HepG2 (cell line): ENCODE data around the gene ZNF853. TPM values are rescaled to one million over a fixed set of nuclear protein-coding genes. Genes with fewer than 3 reads are reported as not detected.

ENCODE experiments used
- ATF1 ChIP-seq: IDR thresholded peaks from 2 replicates; pipeline ENCODE4 v1.6.1; 2016; ENCODE audit warnings: mild to moderate bottlenecking, control low read depth
- CEBPG ChIP-seq: IDR thresholded peaks from 2 replicates; pipeline ENCODE4 v1.6.1; 2016
- DPF2 ChIP-seq: sonication (generic); formaldehyde crosslinking; IDR thresholded peaks from 2 replicates; pipeline ENCODE4 v1.4.0; 2020; ENCODE audit warnings: mild to moderate bottlenecking, low read depth, missing genetic modification reagents, borderline replicate concordance
- NCOA2 ChIP-seq: sonication (generic); formaldehyde crosslinking; IDR thresholded peaks from 2 replicates; pipeline ENCODE4 v1.8.0; 2022; ENCODE audit warnings: inconsistent platforms
- NFATC3 ChIP-seq: sonication (generic); formaldehyde crosslinking; IDR thresholded peaks from 2 replicates; pipeline ENCODE4 v1.5.1; 2020; ENCODE audit warnings: mild to moderate bottlenecking, missing genetic modification reagents
- SKI ChIP-seq: fragments of 450-650 bp; IDR thresholded peaks from one replicate; pipeline ENCODE4 v1.6.1; 2018; ENCODE audit warnings: mild to moderate bottlenecking; ENCODE audit not compliant: partially characterized antibody
- SNAI1 ChIP-seq: sonication (generic); formaldehyde crosslinking; IDR thresholded peaks from 2 replicates; pipeline ENCODE4 v1.5.0; 2020; ENCODE audit warnings: mild to moderate bottlenecking, missing genetic modification reagents, borderline replicate concordance
- SOX5 ChIP-seq: IDR thresholded peaks from 2 replicates; pipeline ENCODE4 v1.6.1; 2016; ENCODE audit warnings: borderline replicate concordance
- SPEN ChIP-seq: sonication (generic); formaldehyde crosslinking; IDR thresholded peaks from 2 replicates; pipeline ENCODE4 v1.5.1; 2020; ENCODE audit warnings: low read depth, mild to moderate bottlenecking, missing genetic modification reagents
- TBX3 ChIP-seq: fragments of 450-650 bp; IDR thresholded peaks from 2 replicates; pipeline ENCODE4 v1.6.1; 2017; ENCODE audit warnings: antibody characterized with exemption, mild to moderate bottlenecking, inconsistent platforms, borderline replicate concordance
- ZNF563 ChIP-seq: sonication (generic); formaldehyde crosslinking; IDR thresholded peaks from 2 replicates; pipeline ENCODE4 v1.8.0; 2022; ENCODE audit warnings: mild to moderate bottlenecking, moderate library complexity, missing genetic modification reagents
- ZNF766 ChIP-seq: sonication (generic); formaldehyde crosslinking; IDR thresholded peaks from 2 replicates; pipeline ENCODE4 v1.5.0; 2020; ENCODE audit warnings: missing genetic modification reagents, borderline replicate concordance
- polyA plus RNA-seq, 8 experiments: library from polyadenylated mRNA; depleted of rRNA in 3 of 8; stranded (reverse) in 7 of 8; unstranded in 1 of 8; fragments of >200 nt; fragmentation: Illumina TruSeq in 4 of 8; extraction: Trizol in 4 of 8; gene quantifications; 2 replicates each; pipeline versions ENCODE4 v1.2.1 to v1.2.3, GENCODE V29; 2011 to 2016; ENCODE audit warnings: low read depth in 4 of 8, missing spikeins in 1 of 8, mixed read lengths in 1 of 8; ENCODE audit not compliant: insufficient read depth in 1 of 8
- total RNA-seq, 5 experiments: library from RNA; depleted of rRNA; stranded (reverse); fragments of >200 nt; fragmentation: Illumina TruSeq; extraction: Trizol; gene quantifications; 2 replicates each; pipeline ENCODE4 v1.2.3, GENCODE V29; 2016; ENCODE audit warnings: low read depth in 1 of 5
- TF ChIP-seq, protein P1 (sequence below): sonication (generic); formaldehyde crosslinking; IDR thresholded peaks from 2 replicates; pipeline ENCODE4; 2020; ENCODE audit warnings: missing genetic modification reagents, mild to moderate bottlenecking, borderline replicate concordance
- TF ChIP-seq, protein P2 (sequence below), 2 experiments: sonication (generic) in 1 of 2; formaldehyde crosslinking in 1 of 2; IDR thresholded peaks; 2 replicates each; pipeline versions ENCODE4 v1.4.0 to v1.6.1; 2018 to 2020; ENCODE audit warnings: missing genetic modification reagents in 2 of 2, borderline replicate concordance in 1 of 2, low read depth in 1 of 2, mild to moderate bottlenecking in 1 of 2, missing biosample characterization in 1 of 2
- TF ChIP-seq, protein P3 (sequence below): sonication (generic); formaldehyde crosslinking; IDR thresholded peaks from 2 replicates; pipeline ENCODE4 v1.4.0; 2020; ENCODE audit warnings: missing genetic modification reagents
- TF ChIP-seq, protein P4 (sequence below): sonication (generic); formaldehyde crosslinking; conservative IDR thresholded peaks from 2 replicates; pipeline ENCODE4 v1.4.0; 2020; ENCODE audit warnings: mild to moderate bottlenecking, missing genetic modification reagents, moderate library complexity

ZNF853 gene
- total and polyA plus RNA-seq, 2 of the 13 experiments (the other 11 are each of a cell fraction or from before 2014, with no cell fraction given), result 2.1 to 6.2 TPM

DNA sequence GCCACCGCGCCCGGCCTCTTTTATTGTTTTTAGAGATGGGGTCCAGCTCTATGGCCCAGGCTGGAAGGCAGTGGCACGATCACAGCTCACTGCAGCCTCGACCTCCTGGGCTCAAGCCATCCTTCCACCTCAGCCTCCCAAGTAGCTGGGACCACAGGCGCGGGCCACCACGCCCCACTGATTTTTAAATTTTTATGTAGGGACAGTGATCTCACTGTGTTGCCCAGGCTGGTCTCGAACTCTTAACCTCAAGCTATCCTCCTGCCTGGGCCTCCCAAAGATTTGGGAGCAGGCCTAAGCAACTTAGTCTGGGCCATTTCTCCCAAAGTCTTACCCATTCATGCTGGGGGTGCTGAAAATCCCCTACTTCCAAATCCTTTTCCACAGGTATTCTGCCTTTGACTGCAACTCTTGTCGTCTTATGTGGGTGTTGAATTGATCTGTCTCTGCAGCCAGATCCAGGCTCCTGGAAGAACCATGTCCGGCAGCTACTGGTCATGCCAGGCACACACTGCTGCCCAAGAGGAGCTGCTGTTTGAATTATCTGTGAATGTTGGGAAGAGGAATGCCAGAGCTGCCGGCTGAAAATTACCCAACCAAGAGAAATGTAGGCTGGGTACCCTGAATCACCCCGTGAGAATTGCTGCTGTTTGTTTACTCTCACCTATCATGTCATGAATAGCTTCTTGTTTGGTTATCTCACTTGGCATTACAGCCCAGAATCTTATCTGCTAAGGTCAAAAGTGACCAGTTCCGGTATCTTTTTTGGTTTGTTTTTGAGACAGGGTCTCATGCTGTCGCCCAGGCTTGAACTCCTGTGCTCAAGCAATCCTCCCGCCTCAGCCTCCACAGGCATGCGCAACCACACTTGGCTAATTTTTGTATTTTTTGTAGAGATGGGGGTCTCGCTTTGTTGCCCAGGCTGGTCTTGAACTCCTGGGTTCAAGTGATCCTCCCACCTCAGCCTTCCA, 37.0 kb upstream of the ZNF853 start (continued):
- TF ChIP-seq, protein P1, sequence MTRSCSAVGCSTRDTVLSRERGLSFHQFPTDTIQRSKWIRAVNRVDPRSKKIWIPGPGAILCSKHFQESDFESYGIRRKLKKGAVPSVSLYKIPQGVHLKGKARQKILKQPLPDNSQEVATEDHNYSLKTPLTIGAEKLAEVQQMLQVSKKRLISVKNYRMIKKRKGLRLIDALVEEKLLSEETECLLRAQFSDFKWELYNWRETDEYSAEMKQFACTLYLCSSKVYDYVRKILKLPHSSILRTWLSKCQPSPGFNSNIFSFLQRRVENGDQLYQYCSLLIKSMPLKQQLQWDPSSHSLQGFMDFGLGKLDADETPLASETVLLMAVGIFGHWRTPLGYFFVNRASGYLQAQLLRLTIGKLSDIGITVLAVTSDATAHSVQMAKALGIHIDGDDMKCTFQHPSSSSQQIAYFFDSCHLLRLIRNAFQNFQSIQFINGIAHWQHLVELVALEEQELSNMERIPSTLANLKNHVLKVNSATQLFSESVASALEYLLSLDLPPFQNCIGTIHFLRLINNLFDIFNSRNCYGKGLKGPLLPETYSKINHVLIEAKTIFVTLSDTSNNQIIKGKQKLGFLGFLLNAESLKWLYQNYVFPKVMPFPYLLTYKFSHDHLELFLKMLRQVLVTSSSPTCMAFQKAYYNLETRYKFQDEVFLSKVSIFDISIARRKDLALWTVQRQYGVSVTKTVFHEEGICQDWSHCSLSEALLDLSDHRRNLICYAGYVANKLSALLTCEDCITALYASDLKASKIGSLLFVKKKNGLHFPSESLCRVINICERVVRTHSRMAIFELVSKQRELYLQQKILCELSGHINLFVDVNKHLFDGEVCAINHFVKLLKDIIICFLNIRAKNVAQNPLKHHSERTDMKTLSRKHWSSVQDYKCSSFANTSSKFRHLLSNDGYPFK, result no peak
- peak; percentile 82; the same call in 1 of the 2 replicates for TF ChIP-seq DPF2
- peak; percentile 49 for TF ChIP-seq SKI
- TF ChIP-seq CEBPG, result peak; percentile 90
- 0 out of 2 replicates have a peak, but pooled peaks have one; percentile 10 for TF ChIP-seq ZNF563 (CRISPR knock-in tag)
- 0 out of 2 replicates have a peak, but pooled peaks have one; percentile 59 for TF ChIP-seq NFATC3 (CRISPR knock-in tag)
- peak; percentile 89; the same call in 1 of the 2 replicates for TF ChIP-seq SOX5 (CRISPR knock-in tag)
- 0 out of 2 replicates have a peak, but pooled peaks have one; percentile 72 for TF ChIP-seq SNAI1
- TF ChIP-seq, protein P2, sequence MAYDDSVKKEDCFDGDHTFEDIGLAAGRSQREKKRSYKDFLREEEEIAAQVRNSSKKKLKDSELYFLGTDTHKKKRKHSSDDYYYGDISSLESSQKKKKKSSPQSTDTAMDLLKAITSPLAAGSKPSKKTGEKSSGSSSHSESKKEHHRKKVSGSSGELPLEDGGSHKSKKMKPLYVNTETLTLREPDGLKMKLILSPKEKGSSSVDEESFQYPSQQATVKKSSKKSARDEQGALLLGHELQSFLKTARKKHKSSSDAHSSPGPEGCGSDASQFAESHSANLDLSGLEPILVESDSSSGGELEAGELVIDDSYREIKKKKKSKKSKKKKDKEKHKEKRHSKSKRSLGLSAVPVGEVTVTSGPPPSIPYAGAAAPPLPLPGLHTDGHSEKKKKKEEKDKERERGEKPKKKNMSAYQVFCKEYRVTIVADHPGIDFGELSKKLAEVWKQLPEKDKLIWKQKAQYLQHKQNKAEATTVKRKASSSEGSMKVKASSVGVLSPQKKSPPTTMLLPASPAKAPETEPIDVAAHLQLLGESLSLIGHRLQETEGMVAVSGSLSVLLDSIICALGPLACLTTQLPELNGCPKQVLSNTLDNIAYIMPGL (CRISPR knock-in tag; IDR thresholded peaks at IDR 0.05; ENCODE audit: borderline replicate concordance in 1 of 2, low read depth in 1 of 2), result peak; percentile 7 to 20; a peak in 1 of 4 replicates
- no peak for TF ChIP-seq ZNF766 (CRISPR knock-in tag)
- TF ChIP-seq SPEN (CRISPR knock-in tag), result peak; percentile 51; the same call in 1 of the 2 replicates
- TF ChIP-seq NCOA2 (CRISPR knock-in tag), result peak; percentile 93
- TF ChIP-seq, protein P3, sequence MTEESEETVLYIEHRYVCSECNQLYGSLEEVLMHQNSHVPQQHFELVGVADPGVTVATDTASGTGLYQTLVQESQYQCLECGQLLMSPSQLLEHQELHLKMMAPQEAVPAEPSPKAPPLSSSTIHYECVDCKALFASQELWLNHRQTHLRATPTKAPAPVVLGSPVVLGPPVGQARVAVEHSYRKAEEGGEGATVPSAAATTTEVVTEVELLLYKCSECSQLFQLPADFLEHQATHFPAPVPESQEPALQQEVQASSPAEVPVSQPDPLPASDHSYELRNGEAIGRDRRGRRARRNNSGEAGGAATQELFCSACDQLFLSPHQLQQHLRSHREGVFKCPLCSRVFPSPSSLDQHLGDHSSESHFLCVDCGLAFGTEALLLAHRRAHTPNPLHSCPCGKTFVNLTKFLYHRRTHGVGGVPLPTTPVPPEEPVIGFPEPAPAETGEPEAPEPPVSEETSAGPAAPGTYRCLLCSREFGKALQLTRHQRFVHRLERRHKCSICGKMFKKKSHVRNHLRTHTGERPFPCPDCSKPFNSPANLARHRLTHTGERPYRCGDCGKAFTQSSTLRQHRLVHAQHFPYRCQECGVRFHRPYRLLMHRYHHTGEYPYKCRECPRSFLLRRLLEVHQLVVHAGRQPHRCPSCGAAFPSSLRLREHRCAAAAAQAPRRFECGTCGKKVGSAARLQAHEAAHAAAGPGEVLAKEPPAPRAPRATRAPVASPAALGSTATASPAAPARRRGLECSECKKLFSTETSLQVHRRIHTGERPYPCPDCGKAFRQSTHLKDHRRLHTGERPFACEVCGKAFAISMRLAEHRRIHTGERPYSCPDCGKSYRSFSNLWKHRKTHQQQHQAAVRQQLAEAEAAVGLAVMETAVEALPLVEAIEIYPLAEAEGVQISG (CRISPR knock-in tag), result peak; percentile 31
- TF ChIP-seq, protein P4, sequence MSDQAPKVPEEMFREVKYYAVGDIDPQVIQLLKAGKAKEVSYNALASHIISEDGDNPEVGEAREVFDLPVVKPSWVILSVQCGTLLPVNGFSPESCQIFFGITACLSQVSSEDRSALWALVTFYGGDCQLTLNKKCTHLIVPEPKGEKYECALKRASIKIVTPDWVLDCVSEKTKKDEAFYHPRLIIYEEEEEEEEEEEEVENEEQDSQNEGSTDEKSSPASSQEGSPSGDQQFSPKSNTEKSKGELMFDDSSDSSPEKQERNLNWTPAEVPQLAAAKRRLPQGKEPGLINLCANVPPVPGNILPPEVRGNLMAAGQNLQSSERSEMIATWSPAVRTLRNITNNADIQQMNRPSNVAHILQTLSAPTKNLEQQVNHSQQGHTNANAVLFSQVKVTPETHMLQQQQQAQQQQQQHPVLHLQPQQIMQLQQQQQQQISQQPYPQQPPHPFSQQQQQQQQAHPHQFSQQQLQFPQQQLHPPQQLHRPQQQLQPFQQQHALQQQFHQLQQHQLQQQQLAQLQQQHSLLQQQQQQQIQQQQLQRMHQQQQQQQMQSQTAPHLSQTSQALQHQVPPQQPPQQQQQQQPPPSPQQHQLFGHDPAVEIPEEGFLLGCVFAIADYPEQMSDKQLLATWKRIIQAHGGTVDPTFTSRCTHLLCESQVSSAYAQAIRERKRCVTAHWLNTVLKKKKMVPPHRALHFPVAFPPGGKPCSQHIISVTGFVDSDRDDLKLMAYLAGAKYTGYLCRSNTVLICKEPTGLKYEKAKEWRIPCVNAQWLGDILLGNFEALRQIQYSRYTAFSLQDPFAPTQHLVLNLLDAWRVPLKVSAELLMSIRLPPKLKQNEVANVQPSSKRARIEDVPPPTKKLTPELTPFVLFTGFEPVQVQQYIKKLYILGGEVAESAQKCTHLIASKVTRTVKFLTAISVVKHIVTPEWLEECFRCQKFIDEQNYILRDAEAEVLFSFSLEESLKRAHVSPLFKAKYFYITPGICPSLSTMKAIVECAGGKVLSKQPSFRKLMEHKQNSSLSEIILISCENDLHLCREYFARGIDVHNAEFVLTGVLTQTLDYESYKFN (CRISPR knock-in tag), result peak; percentile 92
- peak; percentile 60 for TF ChIP-seq ATF1 (CRISPR knock-in tag)
- TF ChIP-seq TBX3, result peak; percentile 51; the same call in 1 of the 2 replicates
